OCI-LY1 (cell line): ENCODE data around the gene PTPRN2.

ENCODE experiments used
- CTCF ChIP-seq: fragments of 200-600 bp; sonication (generic), shearing (Covaris generic); IDR thresholded peaks from 2 replicates; pipeline ENCODE4 v1.5.1; 2017; ENCODE audit warnings: mild to moderate bottlenecking, antibody characterized with exemption, low read length, moderate library complexity, mixed read lengths
- EZH2 ChIP-seq: fragments of 200-600 bp; sonication (generic), shearing (Covaris generic); IDR thresholded peaks from 2 replicates; pipeline ENCODE4 v1.8.0; 2017; ENCODE audit warnings: borderline replicate concordance, mixed run types, mild to moderate bottlenecking, antibody characterized with exemption, low read length, moderate library complexity, mixed read lengths

- no peak for TF ChIP-seq CTCF
- TF ChIP-seq EZH2 = no peak
Observed at GRCh38 chr7:157855016-157855415, 732.6 kb downstream of the PTPRN2 start.
